GM18498 (cell line): ENCODE results near the gene APCDD1L.

ENCODE experiments used
- ATAC-seq: cut with Tn5 transposase; IDR thresholded peaks from one replicate; pipeline ENCODE4 v1.9.1; 2021; ENCODE audit warnings: mild to moderate bottlenecking, moderate library complexity; ENCODE audit not compliant: unreplicated experiment

Gene APCDD1L

GRCh38 chr20:58515233-58516212 lies at the start of gene APCDD1L:
APCDD1L (minus strand) TSS chr20:58515399; CDS start chr20:58514707, 692 bp downstream.
- ATAC-seq = no peak

GRCh38 chr20:58559368-58559729 lies 44.1 kb upstream of the APCDD1L start:
- no peak for ATAC-seq

GRCh38 chr20:58558486-58559367 lies 43.5 kb upstream of the APCDD1L start:
- ATAC-seq = no peak

- ATAC-seq = no peak
Measured at GRCh38 chr20:58557733-58558342, 42.6 kb upstream of the APCDD1L start.

DNA sequence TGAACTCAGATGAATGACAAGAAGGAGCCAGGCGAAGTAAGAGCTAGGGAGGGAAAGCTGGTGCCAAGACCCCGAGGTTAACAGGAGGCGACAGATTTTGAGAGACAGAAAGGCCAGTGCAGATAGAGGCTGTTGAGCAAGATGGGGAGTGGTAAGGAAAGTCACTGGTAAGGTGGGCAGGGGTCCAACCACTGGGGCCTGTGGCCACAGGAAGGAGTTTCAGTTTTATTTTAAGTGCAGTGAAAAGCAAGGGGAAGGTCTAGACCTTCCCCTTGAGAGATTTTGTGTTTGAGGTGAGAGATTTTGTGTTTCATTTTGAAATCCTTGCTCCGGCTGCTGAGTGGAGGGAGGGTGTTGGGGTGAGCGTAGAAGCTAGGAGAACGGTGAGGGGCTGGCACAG lies 41.8 kb upstream of the APCDD1L start:
- ATAC-seq = no peak

GRCh38 chr20:58555078-58555765 lies 40.0 kb upstream of the APCDD1L start:
- no peak for ATAC-seq

GRCh38 chr20:58554541-58554940 lies 39.3 kb upstream of the APCDD1L start:
- ATAC-seq = no peak

DNA sequence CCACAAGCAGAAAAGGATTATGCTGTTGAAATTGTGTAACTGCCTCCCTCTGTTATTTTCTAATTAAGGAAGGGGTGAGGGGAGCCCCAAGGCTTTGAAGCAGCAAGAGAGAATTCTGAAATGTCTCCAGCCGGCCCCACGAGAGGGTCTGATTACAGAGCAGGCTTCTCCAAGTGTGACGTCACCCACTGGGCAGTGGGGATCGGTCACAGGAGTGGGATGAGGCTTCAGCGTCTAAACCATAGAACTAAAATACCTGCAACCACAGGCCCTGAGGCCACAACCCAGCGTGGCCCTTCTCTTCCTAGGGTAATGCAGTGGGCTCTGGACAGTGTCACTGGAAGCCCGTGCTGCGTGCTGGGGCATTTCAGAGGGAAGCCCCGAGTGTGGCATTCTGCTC lies 38.6 kb upstream of the APCDD1L start:
- ATAC-seq = no peak

DNA sequence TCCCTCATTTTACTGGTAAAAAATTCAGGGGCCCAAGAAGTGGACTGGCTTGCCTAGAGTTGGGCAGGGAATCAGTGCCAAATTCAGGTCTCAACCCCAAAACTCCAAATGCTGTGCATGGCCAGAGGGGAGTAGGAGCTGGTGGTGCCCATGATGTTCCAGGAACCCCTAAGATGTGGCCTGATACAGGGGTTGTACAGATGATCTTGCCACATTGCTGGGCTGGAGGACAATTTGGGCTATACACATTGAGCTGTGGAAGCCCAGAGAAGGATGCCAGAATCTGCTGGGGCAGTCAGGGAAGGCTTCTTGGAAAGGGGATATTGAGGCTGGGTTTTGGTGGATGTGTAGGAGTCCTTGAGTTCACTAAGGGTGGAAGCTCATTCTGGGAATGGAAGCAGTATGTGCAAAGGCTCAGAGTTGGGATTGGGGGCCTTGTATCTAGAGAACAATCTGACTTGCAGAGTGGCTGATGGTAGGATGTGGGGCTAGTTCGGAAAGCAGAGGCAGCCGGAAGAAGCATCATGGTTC lies 38.0 kb upstream of the APCDD1L start:
- no peak for ATAC-seq

DNA sequence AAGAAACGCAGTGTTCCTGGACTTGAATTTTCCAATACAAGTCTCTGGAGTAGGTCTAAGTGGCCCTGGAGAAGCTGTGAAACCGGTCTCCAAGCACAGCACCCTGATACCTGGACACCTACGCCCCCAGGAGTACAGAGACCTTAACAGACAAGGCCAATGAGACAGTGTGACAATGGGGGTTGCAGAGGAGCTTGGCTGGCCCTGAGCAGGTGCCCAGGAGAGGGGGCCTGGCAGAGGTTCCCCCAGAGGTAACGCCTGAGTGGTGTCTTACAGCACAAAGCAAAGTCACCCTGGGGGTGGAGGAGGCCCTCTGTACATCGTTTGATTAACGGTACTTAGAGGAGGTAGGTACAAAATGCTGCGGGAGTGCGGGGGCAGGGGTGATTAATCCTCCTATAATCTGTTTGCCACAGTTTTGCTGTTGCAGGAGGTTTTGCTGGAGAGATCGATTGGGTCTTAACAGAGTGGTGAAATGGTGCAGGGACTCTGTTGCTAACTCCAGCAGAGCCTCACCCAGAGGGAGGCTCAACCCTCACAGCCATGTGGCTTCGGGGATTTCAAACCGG lies 37.3 kb upstream of the APCDD1L start:
- no peak for ATAC-seq

DNA sequence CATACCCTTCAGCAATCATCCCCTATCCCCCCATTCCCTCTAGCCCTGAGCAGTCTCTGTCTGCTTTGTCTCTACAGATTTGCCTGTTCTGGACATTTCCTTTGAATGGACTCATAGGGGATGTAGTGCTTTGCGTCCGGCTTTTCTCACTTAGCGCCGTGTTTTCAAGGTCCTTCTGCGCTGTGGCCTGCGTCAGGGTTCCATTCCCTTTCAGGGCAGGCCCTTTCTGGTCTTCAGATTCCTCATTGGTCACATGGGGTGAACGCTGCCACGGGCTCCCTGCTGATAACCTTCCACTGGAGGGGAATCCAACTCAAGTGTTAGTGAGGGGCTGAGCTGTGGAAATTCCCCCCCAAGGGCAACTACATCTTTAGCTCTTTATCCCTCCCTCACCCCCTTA lies 36.4 kb upstream of the APCDD1L start:
- ATAC-seq = no peak

DNA sequence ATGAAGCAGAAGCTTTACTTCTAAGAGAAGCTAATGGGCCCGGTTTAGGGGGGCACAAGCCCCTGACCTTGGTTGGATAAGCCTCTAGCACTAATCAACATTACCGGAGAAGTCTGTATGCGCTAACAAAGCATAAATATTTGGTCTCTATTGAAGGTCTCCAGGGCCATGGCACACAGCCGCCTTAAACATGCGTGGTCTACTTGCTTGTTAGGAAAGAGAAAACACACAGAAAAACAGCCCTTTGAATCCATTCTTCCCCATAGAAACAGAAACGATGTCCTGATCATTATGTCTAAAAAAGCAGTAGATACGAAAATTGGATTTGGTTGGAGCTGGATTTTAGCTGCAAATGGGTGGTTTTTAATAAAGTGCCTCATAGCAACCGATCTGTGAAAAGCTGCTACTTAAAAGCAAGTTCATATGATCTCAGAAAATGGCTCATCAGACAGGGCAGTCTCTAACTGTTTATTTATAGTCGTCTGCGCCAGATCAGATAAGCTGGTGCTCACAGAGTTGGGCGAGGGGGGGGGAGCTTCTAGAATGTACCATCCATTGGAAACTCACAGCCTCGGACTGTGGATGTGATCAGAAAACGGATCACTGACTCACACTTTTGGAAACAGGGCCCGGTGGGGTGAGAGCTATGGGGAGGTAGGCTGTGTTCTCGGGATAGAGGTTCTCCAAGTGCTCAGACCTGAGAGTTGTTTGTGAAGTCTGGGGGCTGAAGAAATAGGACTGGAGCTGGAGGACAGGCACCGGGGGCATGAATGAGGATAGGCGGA lies 35.3 kb upstream of the APCDD1L start:
- ATAC-seq = no peak

DNA sequence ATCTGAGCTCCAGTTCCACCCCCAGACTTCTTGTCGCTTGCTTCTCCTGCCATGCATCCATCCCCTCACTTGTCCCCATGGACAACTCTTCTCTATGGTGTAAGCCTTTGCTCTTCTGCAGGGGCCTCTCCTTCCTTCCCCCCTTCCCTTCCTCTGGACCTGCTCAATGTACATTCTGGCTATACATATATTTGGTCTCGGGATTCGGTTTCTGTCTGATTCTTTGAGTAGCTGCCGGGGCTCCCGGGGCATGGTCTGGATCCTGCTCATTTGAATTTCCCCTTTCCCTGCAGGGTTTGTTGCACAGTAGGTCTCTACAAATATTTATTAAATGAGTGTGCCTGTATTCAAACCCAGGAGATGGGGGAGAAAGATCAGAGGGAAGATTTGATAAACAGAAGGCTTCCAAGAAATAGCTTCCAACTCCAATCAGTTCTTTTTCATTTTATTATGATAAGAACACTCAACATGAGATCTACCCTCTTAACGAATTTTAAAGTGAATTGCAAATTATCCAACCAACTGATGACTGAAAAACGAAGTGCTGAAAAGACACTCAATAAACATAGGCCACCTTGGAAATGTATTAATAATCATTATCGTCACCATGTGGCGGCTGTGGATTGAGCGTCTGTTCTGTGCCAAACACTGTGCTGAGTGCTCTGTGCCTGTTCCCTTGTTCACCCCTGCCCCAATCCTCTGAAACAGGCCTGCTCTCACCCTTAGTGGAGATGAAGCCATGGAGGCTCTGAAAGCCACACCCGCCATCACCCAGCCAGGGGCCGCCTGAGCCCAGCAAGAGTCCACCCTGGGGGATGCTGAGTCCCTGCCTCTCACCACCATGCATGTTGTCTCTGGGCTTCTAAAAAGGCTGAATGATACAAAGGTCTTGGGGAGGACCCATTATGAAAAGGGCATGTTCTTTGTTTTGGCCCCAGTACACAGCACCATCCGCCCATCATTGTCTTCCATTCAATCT lies 34.3 kb upstream of the APCDD1L start:
- ATAC-seq = no peak

- no peak for ATAC-seq
Measured at GRCh38 chr20:58547623-58548475, 32.6 kb upstream of the APCDD1L start.

- no peak for ATAC-seq
Measured at GRCh38 chr20:58546756-58547622, 31.8 kb upstream of the APCDD1L start.

GRCh38 chr20:58546416-58546711 lies 31.2 kb upstream of the APCDD1L start:
- no peak for ATAC-seq
